ENCODE results near the gene TMEM150C.
"Not testable (repeated sequence)": the region's sequence is repeated elsewhere in the genome, so short reads cannot be mapped to it uniquely, and the experiment has no call there.

Gene TMEM150C

GRCh38 chr4:82473621-82474164 is 88.1 kb downstream of the TMEM150C start:
- no peak for DNase-seq (ENCODE audit: low read depth)

DNA sequence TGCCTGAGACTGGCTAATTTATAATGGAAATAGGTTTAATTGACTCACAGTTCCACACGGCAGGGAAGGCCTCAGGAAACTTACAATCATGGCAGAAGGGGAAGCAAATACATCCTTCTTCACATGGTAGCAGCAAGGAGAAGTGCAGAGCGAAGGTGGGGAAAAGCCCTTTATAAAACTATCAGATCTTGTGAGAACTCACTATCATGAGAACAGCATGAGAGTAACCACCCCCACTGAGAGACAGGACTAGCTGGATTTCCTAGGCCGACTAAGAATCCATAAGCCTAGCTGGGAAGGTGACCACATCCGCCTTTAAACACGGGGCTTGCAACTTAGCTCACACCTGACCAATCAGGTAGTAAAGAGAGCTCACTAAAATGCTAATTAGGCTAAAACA is 88.7 kb downstream of the TMEM150C start:
- not testable (repeated sequence) for DNase-seq (ENCODE audit: low read depth)

DNA sequence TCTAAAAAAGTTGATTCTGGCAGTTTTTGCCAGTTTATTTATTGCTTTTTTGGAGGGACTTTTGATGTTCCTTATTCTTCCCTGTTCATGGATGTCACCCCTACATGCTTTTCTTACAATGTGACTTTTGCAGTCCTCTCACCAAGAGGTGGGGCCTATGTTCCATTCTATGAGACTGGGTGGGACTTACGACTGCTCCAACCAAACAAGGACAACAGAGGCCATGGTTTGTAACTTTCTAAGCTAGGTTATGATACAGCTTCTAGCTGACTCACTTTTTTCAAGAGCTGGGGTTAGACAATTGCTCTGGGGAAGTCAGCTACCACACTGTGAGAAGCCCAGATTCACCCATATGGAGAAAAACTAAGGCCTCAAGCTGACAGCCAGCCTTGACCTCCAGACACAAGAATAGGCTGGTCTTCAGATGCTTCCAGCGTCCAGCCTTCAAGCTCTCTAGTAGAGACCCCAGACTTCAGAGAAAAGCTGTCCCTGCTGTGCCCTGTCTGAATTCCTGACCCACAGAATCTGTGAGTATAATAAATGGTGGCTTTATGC is 91.9 kb downstream of the TMEM150C start:
- DNase-seq (ENCODE audit: low read depth): peak; percentile 56

GRCh38 chr4:82467471-82467870 is 94.3 kb downstream of the TMEM150C start:
- DNase-seq (ENCODE audit: low read depth): no peak

DNA sequence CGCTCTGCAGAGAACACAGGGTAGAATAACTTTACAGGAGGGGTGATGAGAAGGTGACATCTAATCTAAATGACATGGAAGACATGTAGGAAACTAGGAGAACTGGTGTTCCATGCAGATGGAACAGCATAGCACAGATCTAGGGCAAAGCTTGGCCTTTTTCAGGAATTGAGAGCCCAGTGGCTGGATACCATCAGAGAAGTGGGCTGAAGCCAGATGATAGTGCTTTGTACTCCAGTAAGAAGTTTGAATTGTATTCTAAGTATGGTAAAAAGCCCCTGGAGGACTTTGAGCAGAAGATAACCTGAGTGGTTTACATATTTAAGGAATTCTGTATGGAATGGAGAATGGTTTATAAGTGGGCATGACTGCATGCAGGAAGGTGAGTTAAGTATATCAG is 98.6 kb downstream of the TMEM150C start:
- no peak for DNase-seq (ENCODE audit: low read depth)

DNA sequence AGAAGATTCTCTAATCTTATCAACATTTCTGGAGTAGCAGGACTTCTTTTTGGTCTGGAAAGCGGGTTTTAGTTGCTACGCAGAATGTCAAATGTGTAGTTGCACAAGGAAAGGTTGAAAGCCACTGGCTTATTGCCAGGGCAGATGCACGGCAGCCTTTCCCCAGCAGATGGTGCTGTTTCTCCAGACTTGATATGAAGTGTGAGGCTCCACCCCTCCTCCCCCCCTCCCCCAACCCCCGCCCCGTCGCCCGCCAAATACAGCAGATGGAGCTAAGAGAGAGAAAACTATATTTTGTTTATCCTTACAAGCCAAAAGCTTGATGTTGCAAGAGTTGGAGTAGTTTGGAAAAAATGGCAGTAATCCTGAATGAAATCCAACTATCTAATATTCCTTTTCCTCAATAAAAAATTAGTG is 99.4 kb downstream of the TMEM150C start:
- DNase-seq (ENCODE audit: low read depth): peak; percentile 84

- no peak for DNase-seq (ENCODE audit: low read depth)
These were observed 100.1 kb downstream of the TMEM150C start for GRCh38 chr4:82461710-82462109.

- no peak for DNase-seq (ENCODE audit: low read depth)
These were observed 103.1 kb downstream of the TMEM150C start for GRCh38 chr4:82458729-82459128.

GRCh38 chr4:82457266-82457665 is 104.5 kb downstream of the TMEM150C start:
- DNase-seq (ENCODE audit: low read depth): no peak

- no peak for DNase-seq (ENCODE audit: low read depth)
These were observed 109.8 kb downstream of the TMEM150C start for GRCh38 chr4:82452026-82452425.

DNA sequence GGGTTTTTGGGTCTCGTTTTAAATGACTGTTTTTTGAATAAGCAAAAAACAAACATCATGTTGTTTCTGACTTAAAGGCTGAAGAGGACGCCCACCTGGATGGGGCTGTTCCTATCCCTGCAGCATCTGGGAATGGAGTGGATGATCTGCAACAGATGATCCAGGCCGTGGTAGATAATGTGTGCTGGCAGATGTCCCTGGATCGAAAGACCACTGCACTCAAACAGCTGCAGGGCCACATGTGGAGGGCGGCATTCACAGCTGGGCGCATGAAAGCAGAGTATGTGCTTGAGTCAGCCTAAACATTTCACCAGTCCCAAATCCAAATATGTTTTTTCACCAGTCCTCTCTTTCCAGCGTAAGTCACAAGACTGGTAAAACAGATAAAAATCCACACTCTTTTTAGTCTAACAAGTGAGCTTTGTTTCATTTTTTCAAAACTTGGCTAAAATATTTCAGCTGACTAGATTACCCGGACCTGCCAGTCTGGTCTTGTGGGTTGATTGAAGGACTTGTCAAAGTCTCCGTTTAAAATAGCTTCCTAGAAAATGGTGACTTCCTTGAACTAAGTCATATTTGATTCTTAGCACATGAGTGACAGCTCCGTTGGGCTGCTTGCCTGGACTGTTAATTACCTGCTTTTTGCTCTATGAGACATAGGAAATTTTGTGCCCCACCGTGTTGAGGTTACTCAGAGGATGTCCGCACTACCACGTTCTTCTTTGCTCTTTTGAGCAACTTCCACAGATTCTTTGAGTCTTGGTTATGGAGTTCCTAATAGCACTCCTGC is 110.6 kb downstream of the TMEM150C start:
- no peak for DNase-seq (ENCODE audit: low read depth)

DNA sequence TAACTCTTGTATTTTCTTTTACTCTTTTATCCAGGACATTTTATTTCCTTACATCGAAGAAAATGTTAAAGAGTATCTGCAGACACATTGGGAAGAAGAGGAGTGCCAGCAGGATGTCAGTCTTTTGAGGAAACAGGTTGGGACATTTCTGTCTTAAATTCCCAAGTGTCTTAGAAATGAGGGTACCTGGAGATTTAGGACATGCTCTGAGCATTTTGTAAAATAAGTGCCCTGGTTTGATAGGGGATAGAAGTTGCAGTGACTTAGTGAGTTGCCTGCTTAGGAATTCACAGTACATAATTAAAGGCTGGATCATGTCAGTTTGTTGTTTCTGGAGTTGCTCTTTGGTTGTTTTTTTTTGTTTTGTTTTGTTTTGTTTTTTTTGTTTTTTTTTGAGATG is 113.9 kb downstream of the TMEM150C start:
- DNase-seq (ENCODE audit: low read depth): no peak

GRCh38 chr4:82439088-82439487 is 122.7 kb downstream of the TMEM150C start:
- no peak for DNase-seq (ENCODE audit: low read depth)

GRCh38 chr4:82437285-82438005 is 124.3 kb downstream of the TMEM150C start:
- no peak for DNase-seq (ENCODE audit: low read depth)

DNA sequence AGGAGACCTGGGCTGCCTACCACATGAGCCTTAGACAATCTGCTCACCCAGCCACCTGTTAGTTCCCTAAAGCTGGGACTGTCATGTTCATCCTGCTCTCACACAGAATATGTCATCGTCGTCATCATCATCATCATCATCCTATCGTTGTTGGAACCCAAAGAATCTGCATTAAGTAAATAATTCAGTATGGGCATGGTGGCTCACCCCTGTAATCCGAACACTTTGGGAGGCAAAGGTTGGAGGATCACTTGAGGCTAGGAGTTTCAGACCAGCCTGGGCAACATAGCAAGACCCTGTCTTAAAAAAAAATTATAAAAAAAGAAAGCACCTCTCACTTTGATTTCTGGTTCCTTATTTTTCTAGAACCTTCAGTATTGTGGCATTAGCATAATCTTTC is 125.0 kb downstream of the TMEM150C start:
- DNase-seq (ENCODE audit: low read depth): no peak

- DNase-seq (ENCODE audit: low read depth): no peak
These were observed 125.7 kb downstream of the TMEM150C start for GRCh38 chr4:82436130-82436529.

DNA sequence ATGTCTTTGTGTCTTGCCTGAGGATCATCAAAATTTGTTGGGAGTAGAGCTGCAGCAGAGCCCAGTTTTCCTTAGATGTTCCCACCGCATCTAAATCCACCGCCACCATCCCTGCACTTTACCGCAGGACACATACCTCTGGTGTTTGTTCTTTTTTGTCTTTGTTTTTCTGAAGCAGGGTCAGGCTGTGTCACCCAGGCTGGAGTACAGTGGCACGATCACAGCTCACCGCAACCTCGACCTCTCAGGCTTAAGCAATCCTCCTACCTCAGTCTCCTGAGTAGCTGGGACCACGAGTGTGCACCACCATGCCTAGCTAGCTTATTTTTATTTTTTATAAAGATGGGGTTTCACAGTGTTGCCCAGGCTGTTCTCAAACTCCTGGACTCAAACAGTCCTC is 126.8 kb downstream of the TMEM150C start:
- DNase-seq (ENCODE audit: low read depth): no peak

GRCh38 chr4:82433791-82434190 is 128.0 kb downstream of the TMEM150C start:
- DNase-seq (ENCODE audit: low read depth): no peak

Data from ELR (cell line).